Stimulated activated effector memory CD8-positive, alpha-beta T cell treated with anti-CD3 and anti-CD28 coated beads, Interleukin-12 subunit alpha, Interleukin-12 subunit beta, amount 100 ng/mL, for 72 hours (primary cell): Measurements from ENCODE around the gene ZMIZ1.

Experiments
- ATAC-seq: fragments of 150-1000 bp; cut with Tn5 transposase; 2 replicates; pipeline ENCODE4 v1.10.0; 2021
- DNase-seq, 2 donors: peaks; one replicate each; pipeline ENCODE4 v3.0.0; 2021 to 2022; ENCODE audit warnings: low spot score in 2 of 2
- H3K27ac Mint-ChIP-seq: one replicate; pipeline ENCODE4 v1.8.0; 2022; ENCODE audit warnings: mild to moderate bottlenecking, mixed read lengths
- H3K36me3 Mint-ChIP-seq: one replicate; pipeline ENCODE4 v1.8.0; 2022; ENCODE audit warnings: mild to moderate bottlenecking, mixed read lengths
- H3K4me1 Mint-ChIP-seq: one replicate; pipeline ENCODE4 v1.8.0; 2022; ENCODE audit warnings: mixed read lengths
- H3K4me3 Mint-ChIP-seq: one replicate; pipeline ENCODE4 v1.8.0; 2022; ENCODE audit warnings: mild to moderate bottlenecking, mixed read lengths
- H3K9me3 Mint-ChIP-seq: one replicate; pipeline ENCODE4 v1.8.0; 2022; ENCODE audit warnings: mixed read lengths

The ZMIZ1 gene

DNA sequence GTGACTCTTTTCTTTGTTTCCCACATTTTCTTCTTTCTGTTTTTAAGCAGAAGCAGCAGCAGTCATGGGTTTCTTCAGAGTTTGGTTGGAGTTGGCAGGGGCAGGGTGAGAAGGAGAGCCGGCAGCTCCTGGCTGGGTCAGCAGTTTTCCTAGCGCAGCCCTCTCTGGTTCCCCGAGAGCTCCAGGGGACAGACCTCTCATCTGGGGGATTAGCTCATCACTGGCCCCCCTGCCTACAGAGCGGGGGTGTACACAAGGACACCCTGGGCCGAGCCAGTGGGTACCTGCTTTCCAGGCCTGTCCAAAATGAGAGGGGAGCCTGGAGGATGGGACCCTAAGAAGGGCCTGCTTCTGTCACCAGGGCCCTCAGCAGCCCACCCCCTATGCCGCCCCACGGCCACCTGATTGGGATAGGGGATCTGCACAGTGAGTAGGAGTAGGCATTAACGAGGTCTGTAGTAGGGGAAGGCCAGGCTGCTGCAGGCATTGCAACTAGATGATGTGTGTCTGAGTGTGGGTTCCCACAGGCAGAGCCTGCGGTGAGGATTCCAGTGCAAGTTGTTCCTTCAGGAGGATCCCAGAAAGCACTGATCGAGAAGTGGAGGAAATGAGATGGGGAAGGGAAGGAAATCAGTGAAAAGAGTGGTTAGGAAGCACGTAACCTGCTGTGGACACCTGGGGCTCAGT, 155.6 kb downstream of the ZMIZ1 start:
- H3K27ac Mint-ChIP-seq, result peak overlapping the region; percentile 77
- ATAC-seq, result no peak
- peaks cover 7% of the 10 kb centered on the region for H3K36me3 Mint-ChIP-seq
- peaks cover 5% of the 10 kb centered on the region for H3K4me1 Mint-ChIP-seq
- no peaks in the 10 kb centered on the region for H3K9me3 Mint-ChIP-seq
- no peak for DNase-seq
- no peak overlapping the region for H3K4me3 Mint-ChIP-seq

DNA sequence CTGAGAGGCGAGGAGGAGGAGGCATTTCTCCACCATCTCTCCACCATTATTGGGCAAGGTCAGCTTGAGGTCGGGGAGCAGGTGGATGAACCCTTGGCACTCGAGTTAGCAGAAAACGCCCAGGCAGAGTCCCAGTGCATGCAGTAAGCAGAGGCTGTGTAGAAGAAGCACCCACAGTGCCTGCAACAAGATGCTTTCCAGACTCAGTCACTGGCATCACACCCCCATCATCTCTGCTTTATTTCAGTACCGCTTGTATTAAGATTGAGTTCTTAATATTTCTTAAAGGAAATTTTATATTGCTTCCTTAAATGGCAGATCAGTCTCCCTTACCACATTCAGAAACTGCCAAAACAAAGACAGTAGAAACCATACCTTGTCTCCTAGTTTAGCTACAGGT, 156.2 kb downstream of the ZMIZ1 start:
- peaks cover 7% of the 10 kb centered on the region for H3K36me3 Mint-ChIP-seq
- DNase-seq, result no peak
- peak overlapping the region; percentile 77 for H3K27ac Mint-ChIP-seq
- peaks cover 5% of the 10 kb centered on the region for H3K4me1 Mint-ChIP-seq
- no peaks in the 10 kb centered on the region for H3K9me3 Mint-ChIP-seq
- no peak for ATAC-seq
- no peak overlapping the region for H3K4me3 Mint-ChIP-seq

DNA sequence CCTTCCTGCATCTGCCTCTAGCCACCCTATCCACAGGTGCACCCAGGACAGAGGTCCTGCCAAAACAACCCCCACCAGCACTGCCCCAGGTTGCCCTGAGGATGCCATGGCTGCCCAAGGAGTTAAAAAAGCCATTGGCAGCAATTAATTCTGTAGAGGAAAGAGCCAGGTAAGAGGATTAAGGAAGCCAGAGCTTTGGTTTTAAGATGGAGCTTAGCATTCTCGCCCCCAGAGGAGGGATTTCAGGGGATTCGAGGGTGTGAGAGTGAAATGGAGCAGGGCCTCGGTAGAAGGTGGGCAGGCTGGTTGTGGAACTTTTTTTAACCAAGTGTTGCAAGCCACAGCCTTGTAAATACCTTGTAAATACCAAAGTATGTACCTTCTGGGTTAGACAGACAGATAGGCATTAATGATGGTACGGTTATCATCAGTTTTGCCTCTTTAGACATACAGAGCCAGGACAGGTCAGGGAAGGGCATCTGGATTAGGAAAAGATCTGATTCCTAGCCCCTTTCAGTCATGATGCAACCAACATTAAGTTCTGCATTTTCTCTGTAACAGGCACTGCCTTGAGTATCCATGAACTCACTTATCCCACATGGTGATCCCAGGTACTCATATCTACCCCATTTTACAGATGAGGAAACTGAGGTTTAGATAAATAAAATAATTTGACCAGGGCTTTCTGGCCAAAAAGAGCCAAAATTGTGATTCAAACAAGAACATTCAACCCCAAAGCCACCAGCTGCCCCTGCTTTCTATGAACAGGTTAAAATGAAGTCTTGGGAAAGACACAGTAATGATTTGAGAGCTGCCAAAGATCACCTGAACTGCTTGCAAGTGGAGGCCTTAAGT, 157.9 kb downstream of the ZMIZ1 start:
- Mint-ChIP-seq H3K36me3 (no peaks in the 10 kb centered on the region), H3K4me1 (peaks cover 5% of the 10 kb centered on the region), H3K4me3 (no peak overlapping the region), H3K27ac (peak overlapping the region; percentile 26), H3K9me3 (no peaks in the 10 kb centered on the region)
- no peak for ATAC-seq
- DNase-seq, result no peak

DNA sequence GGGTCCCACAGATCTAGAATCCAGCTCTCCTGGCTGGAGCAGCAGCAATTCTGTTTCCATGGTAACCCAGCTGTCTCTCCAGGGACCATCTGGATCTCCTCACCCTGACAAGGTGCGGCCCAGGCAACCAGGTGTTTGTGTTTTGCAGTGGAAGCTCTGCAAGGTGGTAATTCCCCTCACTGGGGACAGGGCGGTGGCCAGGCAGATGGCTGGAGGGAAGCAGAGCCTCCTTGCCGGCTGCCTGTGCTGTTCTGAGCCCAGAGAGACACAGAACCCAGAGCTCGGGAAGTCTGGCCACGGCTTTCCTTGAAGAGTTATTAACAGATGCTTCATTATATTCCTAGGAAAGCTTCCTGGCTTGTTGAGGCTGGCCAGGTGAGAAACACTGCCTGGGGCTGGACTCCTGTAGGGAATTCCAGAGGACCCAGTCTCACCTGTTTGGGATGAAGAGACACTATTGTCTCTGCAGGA, 160.3 kb downstream of the ZMIZ1 start:
- ATAC-seq (no peak), DNase-seq (no peak)
- Mint-ChIP-seq H3K27ac (no peak overlapping the region), H3K4me3 (no peak overlapping the region), H3K9me3 (no peaks in the 10 kb centered on the region), H3K36me3 (no peaks in the 10 kb centered on the region), H3K4me1 (peaks cover 10% of the 10 kb centered on the region)

DNA sequence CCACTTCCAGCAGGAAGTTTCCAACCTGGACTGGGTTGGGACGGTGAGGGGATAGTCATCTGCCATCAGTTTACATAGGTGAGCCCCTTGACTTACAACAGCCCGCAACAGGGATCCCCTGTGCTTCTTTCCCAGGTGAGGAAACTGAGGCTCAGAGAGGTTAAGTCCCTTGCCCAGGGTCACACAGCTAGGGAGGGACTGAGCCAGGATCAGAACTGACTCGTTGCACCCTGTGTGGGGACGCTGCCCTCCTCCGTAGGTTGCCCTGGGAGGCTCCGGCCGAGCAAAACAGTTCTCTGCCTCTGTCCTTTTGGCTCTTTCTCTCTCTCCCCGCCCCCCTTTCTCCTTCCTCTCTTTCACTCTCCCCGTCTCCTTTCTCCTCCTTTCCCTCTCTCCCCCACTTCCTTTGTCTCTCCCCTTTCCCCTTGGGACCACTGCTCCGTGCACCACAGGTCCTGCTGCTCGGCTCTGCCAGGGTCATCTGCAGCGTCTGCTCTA, 161.1 kb downstream of the ZMIZ1 start:
- H3K4me3 Mint-ChIP-seq, result no peak overlapping the region
- H3K27ac Mint-ChIP-seq, result peak overlapping the region; percentile 34
- H3K4me1 Mint-ChIP-seq, result peaks cover 5% of the 10 kb centered on the region
- ATAC-seq (no peak), DNase-seq (no peak)
- no peaks in the 10 kb centered on the region for H3K9me3 Mint-ChIP-seq
- H3K36me3 Mint-ChIP-seq, result no peaks in the 10 kb centered on the region

DNA sequence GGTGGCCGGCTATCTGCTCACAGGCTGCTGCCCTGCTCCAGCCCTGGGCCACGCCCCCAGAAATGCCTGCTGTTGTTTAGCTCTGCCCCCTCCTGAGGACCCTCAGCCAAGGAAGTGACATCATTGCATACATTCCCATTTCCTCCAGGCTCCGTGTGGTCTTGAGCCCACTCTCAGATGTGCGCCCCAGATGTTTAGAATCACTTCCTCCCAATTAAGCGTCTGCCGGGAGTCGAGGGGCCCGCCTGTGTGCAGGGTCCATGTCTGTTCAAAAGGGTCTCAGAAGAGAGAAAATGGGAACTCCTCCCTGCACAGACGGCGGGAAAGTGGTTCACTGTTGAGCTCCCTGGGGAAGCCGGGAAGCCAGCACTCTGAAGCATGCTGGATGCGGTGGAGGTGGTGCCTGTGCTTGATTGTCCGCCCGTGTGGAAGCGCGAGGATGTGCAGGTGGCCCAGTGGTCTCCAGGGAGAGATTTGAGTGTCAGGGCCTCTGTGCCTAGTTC, 161.6 kb downstream of the ZMIZ1 start:
- no peak for ATAC-seq
- peak overlapping the region; percentile 34 for H3K27ac Mint-ChIP-seq

DNA sequence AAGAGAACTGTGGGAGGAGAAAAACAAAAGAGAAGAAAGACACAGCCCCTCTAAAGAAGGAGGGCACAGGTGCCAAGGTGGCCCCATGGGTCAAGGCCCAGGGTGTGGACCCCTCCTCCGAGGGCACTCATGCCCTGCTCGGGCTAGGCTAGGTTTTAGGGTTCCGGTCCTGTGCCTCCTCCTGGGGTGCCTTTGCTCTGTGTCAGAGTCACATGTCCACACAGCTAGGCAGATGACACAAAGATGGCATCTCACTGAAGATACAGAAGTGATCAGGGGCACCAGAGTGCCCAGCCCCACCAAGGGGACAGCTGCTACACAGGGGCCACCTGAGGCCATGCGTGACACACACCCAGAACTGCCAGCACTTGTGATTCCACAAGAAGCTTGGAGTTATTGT, 162.1 kb downstream of the ZMIZ1 start:
- Mint-ChIP-seq H3K4me3 (no peak overlapping the region), H3K9me3 (no peaks in the 10 kb centered on the region), H3K4me1 (peaks cover 5% of the 10 kb centered on the region), H3K27ac (no peak overlapping the region), H3K36me3 (no peaks in the 10 kb centered on the region)
- DNase-seq (no peak), ATAC-seq (no peak)

More for the DNA sequence above, 161.6 kb downstream of the ZMIZ1 start:
- H3K36me3 Mint-ChIP-seq, result no peaks in the 10 kb centered on the region
- DNase-seq, result no peak
- H3K4me3 Mint-ChIP-seq, result no peak overlapping the region
- peaks cover 5% of the 10 kb centered on the region for H3K4me1 Mint-ChIP-seq
- no peaks in the 10 kb centered on the region for H3K9me3 Mint-ChIP-seq

DNA sequence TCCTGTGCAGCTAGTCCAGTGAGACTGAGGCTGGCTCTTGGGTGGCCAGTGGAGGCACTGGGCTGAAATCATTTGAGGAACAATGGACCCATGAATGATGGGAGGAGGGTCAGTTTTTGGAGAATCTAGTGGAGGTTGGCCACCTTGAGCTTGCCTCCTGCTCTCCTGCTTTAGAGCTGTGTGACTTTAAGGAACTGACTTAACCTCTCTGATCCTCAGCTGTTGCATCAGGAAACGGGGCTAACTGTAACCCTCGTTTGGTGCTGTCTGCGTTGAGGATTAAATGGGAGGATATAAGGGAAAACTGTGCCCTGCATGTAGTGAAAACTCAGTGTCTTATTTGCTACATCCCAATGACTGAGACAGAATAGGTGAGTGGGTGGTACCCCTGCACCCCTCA, 163.1 kb downstream of the ZMIZ1 start:
- ATAC-seq (no peak), DNase-seq (no peak)
- Mint-ChIP-seq H3K9me3 (no peaks in the 10 kb centered on the region), H3K4me3 (no peak overlapping the region), H3K4me1 (peaks cover 8% of the 10 kb centered on the region), H3K36me3 (peaks cover 3% of the 10 kb centered on the region), H3K27ac (peak overlapping the region; percentile 18)

DNA sequence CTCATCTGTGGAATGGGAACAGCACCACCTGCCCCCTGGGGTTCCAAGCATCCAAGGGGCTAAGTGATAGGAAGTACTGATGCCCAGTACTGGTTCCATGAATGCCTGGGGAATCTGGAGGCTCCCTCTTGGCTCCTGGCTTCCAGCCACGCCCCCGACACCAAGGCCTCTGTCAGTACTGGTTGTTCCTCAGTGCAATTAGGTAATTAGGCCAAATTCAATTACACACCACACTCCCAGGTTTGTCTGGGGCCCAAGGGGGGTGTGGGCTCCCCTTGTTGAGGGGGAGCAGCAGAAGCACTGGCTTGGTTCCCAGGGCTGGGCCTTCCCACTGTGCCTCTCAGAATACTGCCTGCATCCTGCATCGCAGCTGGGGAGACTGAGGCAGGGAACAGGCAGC, 164.1 kb downstream of the ZMIZ1 start:
- DNase-seq (no peak), ATAC-seq (no peak)
- Mint-ChIP-seq H3K27ac (no peak overlapping the region), H3K9me3 (no peaks in the 10 kb centered on the region), H3K4me3 (no peak overlapping the region), H3K4me1 (peaks cover 17% of the 10 kb centered on the region), H3K36me3 (peaks cover 5% of the 10 kb centered on the region)

DNA sequence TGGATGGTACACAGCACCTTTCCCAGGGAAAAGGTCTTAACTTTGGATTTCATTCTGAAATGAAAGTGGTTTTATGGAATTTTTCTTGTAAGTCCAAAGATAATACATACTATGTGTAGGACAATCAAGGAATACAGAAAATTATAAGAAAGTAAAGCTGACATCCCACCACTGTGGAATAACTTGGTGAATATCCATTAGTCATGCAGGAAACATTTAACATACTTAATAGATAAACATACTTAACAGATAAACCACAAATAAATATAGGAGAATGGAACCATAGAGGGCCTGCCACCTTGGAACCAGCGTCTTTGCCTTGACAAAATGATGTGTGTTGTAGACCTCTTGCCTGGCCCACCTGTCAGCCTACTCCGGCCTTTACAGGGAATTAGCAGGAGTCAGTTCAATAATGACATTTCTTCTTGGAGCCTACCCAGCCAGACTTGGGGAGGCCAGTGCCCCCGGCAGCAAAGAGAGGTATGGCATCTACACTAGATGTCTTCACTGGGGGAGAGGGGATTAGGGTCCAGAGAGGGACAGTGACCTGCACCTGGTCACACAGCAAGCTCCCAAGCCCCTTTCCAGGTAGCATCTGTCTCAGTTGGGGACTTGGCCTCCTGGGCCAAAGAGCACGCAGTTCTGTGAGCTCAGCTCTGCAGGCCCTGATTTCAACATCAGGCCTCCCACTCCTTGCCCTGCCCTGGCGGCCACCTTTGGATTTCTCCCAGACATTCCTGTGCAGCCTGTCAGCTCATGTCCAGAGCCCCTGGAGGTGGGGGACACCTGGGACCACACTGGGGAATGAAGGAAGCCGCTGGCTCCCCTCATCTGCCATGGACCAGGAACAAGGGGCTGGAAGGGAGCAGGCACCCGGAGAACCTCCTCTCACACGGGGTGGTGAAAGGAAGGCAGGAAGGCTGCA, 165.9 kb downstream of the ZMIZ1 start:
- H3K27ac Mint-ChIP-seq, result peak overlapping the region; percentile 72
- H3K9me3 Mint-ChIP-seq, result no peaks in the 10 kb centered on the region
- no peak for DNase-seq
- H3K36me3 Mint-ChIP-seq, result peaks cover 5% of the 10 kb centered on the region
- peaks cover 32% of the 10 kb centered on the region for H3K4me1 Mint-ChIP-seq
- no peak overlapping the region for H3K4me3 Mint-ChIP-seq
- ATAC-seq, result no peak

DNA sequence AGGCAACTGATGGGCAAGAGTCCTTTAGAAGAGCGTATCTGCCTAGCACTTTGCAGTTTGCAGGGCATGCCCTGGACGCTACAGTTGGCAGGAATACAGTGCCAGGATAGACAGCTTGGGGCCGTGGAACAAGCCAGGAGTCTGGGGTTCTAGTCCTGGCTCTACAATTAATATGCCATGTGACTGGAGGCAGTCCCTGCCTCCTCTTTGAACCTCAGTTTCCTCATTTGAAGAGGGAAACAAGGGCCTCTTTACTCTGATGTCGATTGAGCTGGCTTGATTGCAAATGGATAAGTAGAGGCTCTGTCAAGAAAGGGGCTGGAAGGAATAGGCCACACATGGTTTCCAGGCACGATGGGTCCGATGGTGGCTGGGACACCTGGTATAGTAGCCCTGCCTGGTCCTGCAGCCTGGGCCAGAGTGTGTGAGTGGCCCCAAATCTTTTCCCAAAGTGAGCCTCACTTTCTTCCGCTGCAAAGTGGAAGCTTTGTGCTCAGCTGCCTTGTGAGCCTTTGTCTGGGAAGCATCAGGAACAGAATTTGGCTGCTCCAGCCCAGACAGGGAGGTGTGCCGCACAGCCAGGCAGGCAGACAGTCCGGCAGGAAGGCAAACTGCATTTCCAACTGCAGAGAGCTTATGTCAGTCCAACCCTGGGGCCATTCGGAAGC, 167.1 kb downstream of the ZMIZ1 start:
- no peak for DNase-seq
- Mint-ChIP-seq H3K4me3 (no peak overlapping the region), H3K27ac (peak overlapping the region; percentile 72), H3K9me3 (no peaks in the 10 kb centered on the region), H3K36me3 (peaks cover 5% of the 10 kb centered on the region), H3K4me1 (peaks cover 41% of the 10 kb centered on the region)
- no peak for ATAC-seq

DNA sequence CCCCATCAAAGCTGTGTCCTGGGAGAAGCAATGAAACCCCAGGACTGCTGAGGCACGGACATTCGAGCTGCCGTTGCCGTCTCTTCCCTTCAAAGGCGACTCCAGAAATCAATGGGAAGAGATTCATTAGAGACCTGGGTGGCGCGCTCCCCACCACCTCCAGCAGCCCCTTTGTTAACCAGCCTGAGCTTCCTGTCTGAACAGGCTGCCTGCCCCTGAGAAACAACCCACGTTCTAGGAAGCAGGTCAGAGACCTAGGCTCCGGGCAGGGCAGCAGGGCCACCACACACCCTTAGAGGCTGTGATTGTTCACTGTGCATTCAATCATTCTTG, 167.6 kb downstream of the ZMIZ1 start:
- Mint-ChIP-seq H3K4me3 (no peak overlapping the region), H3K9me3 (no peaks in the 10 kb centered on the region), H3K4me1 (peaks cover 46% of the 10 kb centered on the region), H3K27ac (peak overlapping the region; percentile 79), H3K36me3 (peaks cover 7% of the 10 kb centered on the region)
- ATAC-seq, result no peak
- DNase-seq, result no peak

DNA sequence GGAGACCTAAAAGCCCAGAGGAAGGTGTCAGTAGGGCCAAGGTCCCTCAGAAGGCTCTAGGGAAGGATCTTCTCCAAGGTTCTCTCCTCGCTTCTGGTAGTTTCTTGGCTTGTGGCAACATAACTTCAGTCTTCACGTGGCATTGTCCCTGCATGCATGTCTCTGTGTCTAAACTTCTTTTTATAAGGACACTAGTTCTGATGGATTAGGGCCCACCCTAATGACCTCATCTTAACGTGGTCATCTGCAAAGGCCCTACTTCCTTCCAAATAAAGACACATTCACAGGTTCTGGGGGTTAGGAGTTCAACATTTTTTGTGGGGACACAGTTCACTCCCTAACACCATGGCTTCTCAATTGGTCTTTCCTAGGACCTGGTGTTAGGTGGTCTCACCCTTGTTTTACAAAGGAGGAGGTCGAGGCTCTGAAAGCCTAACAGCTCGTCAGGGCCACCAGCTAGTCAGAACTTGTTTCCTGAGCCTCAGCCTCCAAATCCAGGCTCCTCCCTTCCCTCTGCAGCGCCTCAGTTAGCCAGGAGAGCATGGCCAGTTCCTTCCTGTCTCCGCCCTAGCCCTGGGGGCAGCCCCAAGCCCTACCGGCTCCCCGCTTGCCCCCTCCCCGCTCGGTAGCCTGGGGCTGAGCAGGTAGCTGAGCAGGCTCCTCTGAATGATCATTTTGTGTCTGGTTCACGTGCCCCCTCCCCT, 168.8 kb downstream of the ZMIZ1 start:
- peaks cover 52% of the 10 kb centered on the region for H3K4me1 Mint-ChIP-seq
- H3K27ac Mint-ChIP-seq, result peak overlapping the region; percentile 79
- no peaks in the 10 kb centered on the region for H3K9me3 Mint-ChIP-seq
- ATAC-seq (no peak), DNase-seq (no peak)
- H3K4me3 Mint-ChIP-seq, result no peak overlapping the region
- peaks cover 12% of the 10 kb centered on the region for H3K36me3 Mint-ChIP-seq

DNA sequence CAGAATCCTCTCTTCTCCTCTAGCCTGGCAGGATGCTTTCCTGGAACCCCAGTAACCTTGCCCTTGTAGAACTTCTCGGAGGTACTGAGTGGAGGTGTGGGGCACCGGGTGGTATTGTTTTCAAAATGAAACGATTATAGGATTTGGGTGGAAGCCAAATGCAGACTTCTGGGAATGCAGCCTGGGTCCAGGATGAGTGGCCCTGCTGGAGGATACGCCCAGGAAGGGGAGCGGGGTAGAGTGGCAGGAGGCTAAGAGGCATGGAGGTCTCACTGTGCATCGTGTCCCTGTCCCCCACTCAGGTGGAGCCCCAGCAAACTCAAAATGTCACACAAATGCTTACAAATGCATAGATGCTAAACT, 169.4 kb downstream of the ZMIZ1 start:
- ATAC-seq (no peak), DNase-seq (no peak)
- peaks cover 12% of the 10 kb centered on the region for H3K36me3 Mint-ChIP-seq
- H3K4me3 Mint-ChIP-seq, result no peak overlapping the region
- peaks cover 52% of the 10 kb centered on the region for H3K4me1 Mint-ChIP-seq
- H3K27ac Mint-ChIP-seq, result peak overlapping the region; percentile 58
- H3K9me3 Mint-ChIP-seq, result no peaks in the 10 kb centered on the region
